Kidney epithelial cell (primary cell): Measurements from ENCODE around the gene MGAT4D. TPM values are rescaled to one million over a fixed set of nuclear protein-coding genes. Genes with fewer than 3 reads are reported as not detected.

Experiments
- DNase-seq: peaks from one replicate; pipeline ENCODE4 v3.0.0-alpha.2; 2010; ENCODE audit warnings: low read depth
- H3K27me3 ChIP-seq: 2 replicates; pipeline ENCODE4 v1.6.0; 2011; ENCODE audit warnings: low read length; ENCODE audit not compliant: control insufficient read depth, insufficient read depth
- H3K36me3 ChIP-seq: 2 replicates; pipeline ENCODE4 v1.5.1; 2011; ENCODE audit warnings: low read length; ENCODE audit not compliant: control insufficient read depth, insufficient read depth
- H3K4me3 ChIP-seq: 2 replicates; pipeline ENCODE4 v1.5.1; 2011; ENCODE audit warnings: low read depth, mild to moderate bottlenecking, control low read depth, low read length
- total RNA-seq: library from RNA; depleted of rRNA; stranded (reverse); fragments of >200 nt; gene quantifications from 2 replicates; pipeline ENCODE4 v1.2.3, GENCODE V29; 2015
- TF ChIP-seq, protein P1 (sequence below): IDR thresholded peaks from 2 replicates; pipeline ENCODE4 v1.5.1; 2011; ENCODE audit warnings: mild to moderate bottlenecking, moderate library complexity, low read length, control low read depth, inconsistent platforms; ENCODE audit not compliant: insufficient read depth, poor library complexity, severe bottlenecking

The MGAT4D gene
- total RNA-seq, 1 donor from 2014 or later: not detected

DNA sequence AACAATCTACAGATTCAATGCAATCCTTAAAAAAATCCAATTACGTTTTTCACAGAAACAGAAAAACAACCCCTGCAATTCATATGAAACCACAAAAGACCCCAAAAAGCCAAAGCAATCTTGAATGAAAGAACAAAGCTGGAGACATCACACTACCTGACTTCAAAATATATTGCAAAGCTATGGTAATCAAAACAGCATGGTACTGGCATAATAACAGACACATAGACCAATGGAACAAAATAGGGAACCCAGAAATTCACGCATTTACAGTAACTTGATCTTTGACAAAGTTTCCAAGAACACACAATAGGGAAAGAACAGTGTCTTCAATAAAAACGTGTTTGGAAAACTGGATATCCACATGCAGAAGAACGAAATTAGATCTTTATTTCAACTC is 14.6 kb downstream of the MGAT4D start:
- no peaks in the 10 kb centered on the region for H3K27me3 ChIP-seq
- no peaks in the 10 kb centered on the region for H3K36me3 ChIP-seq
- no peak overlapping the region for H3K4me3 ChIP-seq
- DNase-seq: no peak
- TF ChIP-seq, protein P1, sequence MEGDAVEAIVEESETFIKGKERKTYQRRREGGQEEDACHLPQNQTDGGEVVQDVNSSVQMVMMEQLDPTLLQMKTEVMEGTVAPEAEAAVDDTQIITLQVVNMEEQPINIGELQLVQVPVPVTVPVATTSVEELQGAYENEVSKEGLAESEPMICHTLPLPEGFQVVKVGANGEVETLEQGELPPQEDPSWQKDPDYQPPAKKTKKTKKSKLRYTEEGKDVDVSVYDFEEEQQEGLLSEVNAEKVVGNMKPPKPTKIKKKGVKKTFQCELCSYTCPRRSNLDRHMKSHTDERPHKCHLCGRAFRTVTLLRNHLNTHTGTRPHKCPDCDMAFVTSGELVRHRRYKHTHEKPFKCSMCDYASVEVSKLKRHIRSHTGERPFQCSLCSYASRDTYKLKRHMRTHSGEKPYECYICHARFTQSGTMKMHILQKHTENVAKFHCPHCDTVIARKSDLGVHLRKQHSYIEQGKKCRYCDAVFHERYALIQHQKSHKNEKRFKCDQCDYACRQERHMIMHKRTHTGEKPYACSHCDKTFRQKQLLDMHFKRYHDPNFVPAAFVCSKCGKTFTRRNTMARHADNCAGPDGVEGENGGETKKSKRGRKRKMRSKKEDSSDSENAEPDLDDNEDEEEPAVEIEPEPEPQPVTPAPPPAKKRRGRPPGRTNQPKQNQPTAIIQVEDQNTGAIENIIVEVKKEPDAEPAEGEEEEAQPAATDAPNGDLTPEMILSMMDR: no peak

DNA sequence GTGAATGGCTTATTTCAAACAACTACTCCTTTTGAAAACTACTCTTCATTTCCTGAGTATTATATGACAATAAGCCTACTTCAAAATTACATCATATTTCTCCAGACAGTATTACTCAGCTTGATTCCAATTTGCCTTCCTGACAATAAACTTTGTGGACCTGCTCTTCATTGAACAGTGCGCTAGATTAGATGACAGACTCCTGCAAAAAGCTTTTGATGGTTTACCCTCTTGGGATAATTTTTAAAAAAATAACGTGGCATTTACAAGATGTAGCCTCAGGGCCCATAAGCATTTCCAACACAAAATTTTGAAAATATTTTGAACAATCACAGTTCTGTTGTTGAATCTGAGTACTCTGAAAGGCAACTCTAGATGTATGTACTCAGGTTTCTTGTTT is 25.9 kb downstream of the MGAT4D start:
- no peaks in the 10 kb centered on the region for H3K36me3 ChIP-seq
- TF ChIP-seq, protein P1: no peak
- H3K4me3 ChIP-seq: no peak overlapping the region
- H3K27me3 ChIP-seq: no peaks in the 10 kb centered on the region
- no peak for DNase-seq

DNA sequence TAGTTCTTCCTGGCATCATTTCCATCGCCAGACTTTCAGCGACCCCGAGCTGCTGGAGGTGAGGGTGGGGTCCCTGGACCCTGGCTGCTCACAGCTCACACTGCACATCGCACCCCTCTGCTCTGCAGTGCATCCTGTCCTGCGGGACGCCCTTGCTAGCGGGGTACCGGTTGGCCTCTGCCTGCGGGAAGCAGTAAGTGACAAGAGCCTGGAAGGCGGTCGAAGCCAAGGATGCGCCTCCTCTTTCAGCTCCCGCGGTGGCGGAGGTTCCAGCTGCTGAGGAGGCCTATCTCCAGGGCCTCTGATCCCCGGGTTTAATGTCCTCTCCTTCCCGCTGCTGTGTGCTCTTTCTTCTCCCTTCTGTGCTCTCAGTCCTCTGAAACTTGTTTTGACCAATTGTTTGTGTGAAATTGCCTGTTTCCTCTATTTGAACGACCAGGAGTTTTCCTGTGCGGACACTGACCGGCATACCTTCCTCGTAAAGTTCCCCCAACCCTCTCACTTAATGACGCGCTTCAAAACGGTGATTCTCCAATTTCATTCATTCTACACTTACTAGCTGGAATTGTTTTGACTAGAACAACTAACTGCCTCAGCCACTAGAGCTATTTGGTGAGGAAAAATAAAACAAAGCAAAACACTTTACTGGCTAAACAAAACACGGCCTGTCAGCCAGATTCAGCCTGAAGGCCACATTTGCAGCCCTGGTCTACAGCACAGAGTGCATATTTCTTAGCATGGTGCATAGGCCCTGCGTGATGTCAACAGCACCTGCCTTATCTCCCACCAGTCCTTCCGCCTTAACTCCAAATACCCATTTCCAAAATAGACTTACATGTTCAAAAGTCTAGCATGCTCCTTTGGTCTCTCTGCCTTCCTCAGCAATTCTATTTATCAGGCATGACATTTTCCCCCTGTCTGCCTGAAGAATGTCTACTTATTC is 28.0 kb downstream of the MGAT4D start:
- Histone ChIP-seq H3K4me3 (no peak overlapping the region), H3K36me3 (no peaks in the 10 kb centered on the region), H3K27me3 (no peaks in the 10 kb centered on the region)
- DNase-seq: no peak
- TF ChIP-seq, protein P1: no peak

DNA sequence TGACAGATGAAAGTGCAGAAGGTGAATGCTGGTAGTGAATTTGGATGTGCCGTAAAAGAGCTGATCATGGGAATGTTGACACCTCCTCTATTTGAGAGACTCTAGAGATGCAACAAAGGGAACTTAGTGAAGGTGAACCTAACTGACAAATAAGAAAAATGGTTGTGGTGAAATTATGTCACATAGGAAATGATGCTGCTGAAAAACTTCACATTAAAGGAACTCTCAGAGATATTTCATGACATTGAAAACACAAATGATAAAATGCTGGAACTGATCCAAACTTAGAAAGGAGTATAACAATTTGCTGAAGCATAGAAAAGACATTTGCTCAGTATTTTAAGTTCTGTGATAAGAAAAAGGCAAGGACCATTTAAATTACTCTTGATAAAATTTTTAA is 31.9 kb downstream of the MGAT4D start:
- TF ChIP-seq, protein P1: no peak
- no peaks in the 10 kb centered on the region for H3K27me3 ChIP-seq
- H3K4me3 ChIP-seq: no peak overlapping the region
- DNase-seq: no peak
- no peaks in the 10 kb centered on the region for H3K36me3 ChIP-seq

DNA sequence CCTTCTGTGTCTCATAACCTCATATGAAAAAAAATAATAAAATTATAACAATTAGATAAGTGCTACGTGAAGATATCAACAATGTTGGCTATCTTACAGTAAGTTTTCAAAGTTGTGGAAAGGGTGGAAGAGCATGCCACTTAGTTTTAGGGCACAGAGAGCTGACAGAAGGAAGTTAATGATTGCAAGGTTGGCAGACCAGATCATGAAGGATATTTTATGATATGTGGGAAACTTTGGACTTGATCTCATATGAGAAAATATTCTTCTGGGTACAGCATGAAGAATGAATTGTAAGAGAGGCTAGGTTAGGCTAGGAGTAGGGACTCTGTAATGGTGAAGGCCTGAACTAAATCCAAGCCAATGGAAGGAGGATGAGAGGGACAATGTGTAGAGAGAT is 34.5 kb downstream of the MGAT4D start:
- Histone ChIP-seq H3K36me3 (no peaks in the 10 kb centered on the region), H3K4me3 (no peak overlapping the region), H3K27me3 (no peaks in the 10 kb centered on the region)
- DNase-seq: no peak
- TF ChIP-seq, protein P1: no peak

DNA sequence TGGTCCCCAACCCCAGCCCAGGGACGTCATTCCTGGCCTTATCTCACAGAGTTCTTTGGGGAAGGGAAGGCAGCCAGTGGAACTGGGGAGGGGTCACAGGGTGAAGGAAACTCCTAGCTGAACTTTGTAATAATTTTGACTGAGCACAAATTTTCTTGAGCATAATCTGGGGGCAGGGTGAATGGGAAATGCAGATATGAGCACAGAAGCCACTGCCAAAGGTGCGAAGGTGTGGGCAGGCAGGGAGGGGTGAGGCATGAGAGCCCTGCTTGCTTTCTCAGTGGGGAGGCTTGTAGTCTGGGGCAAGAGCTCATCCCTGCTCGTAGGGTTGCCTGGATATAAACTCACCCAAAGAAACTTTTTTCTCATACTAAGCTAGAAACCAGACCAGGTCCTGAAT is 34.9 kb downstream of the MGAT4D start:
- Histone ChIP-seq H3K27me3 (no peaks in the 10 kb centered on the region), H3K36me3 (no peaks in the 10 kb centered on the region), H3K4me3 (no peak overlapping the region)
- no peak for DNase-seq
- TF ChIP-seq, protein P1: no peak
